ENCODE measurements around the gene MAGEB18. TPM values are rescaled to one million over a fixed set of nuclear protein-coding genes. Genes with fewer than 3 reads are reported as not detected.

The MAGEB18 gene
- total RNA-seq, 2 donors from 2014 or later, result not detected

Other genes starting within 250 kb of the MAGEB18 start
- not detected for gene MAGEB6B, start 22.3 kb downstream of the MAGEB18 start, total RNA-seq
- not detected for gene MAGEB6, start 54.1 kb downstream of the MAGEB18 start, total RNA-seq
- not detected for gene MAGEB5, start 77.8 kb downstream of the MAGEB18 start, total RNA-seq

Measured in body of pancreas (tissue), 2 donors.